HG03439 (cell line): Measurements from ENCODE around the gene CYB5R3.
"Not testable (repeated sequence)": the region's sequence is repeated elsewhere in the genome, so short reads cannot be mapped to it uniquely, and the experiment has no call there.

ENCODE experiments used
- ATAC-seq: cut with Tn5 transposase; IDR thresholded peaks from one replicate; pipeline ENCODE4 v1.9.1; 2021; ENCODE audit warnings: mild to moderate bottlenecking, moderate library complexity; ENCODE audit not compliant: unreplicated experiment

CYB5R3 gene

DNA sequence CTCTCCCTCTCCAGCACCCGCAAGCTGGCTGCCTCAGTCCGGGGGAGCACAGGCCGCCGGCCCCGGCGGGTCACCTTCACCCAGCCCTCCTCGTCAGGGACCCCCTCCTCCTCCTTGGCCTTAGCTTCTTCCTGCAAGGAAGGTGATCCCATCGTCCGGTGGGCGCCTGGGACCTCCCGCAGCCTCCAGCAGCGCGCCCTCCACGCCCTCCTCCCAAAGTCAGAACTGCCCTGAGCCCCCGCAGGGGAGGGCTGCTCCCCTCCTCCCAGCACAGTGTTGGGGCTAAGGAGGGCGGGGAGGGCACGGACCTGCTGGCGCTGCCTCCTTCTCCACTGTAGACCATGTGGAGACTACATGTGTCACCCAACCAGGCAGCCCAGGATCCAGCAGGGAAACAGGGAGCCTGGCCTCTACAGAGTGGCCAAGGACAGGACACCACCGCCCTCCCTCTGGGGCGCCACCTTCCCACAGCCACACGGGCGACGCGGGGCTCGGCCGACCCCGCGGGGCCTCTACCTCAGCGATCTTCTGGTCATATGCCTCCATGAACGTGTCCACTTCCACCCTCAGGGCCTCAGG is 73.1 kb downstream of the CYB5R3 start:
- not testable (repeated sequence) for ATAC-seq

DNA sequence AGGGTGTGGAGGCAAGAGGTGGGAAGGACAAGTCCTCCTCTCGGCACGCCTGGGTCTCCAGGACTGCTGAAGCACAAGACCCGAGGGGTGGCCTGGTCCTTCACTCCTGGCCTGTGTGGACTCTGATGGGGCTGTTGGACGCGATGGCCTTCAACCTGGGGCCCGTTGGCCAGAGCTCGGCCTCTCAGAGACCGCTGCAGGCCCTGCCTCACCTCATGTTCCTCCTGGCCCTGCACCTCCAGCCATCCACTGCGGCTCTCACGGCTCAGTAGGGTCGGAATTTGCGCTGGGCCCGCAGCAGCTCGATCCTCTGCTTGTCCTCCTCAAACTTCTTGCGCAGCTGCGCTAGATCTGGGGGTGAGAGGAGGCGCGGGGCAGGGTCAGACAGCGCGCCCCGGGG is 74.7 kb downstream of the CYB5R3 start:
- not testable (repeated sequence) for ATAC-seq

DNA sequence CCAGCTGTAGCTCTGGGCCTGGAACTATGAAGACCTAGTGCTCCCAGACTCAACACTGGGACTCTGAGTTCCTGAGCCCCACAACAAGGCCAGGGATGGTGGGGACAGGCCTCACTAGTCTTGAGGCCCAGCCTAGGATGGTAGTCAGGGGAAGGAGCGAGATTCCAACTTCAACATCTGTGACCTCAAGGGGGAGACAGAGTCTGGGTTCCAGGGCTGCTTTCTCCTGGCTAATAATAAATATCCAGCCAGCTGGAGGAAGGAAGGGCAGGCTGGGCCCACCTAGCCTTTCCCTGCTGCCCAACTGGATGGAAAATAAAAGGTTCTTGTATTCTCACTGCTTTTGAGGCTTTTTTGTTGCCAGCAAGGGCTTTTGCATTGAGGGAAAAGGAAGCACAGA is 75.1 kb downstream of the CYB5R3 start:
- not testable (repeated sequence) for ATAC-seq

DNA sequence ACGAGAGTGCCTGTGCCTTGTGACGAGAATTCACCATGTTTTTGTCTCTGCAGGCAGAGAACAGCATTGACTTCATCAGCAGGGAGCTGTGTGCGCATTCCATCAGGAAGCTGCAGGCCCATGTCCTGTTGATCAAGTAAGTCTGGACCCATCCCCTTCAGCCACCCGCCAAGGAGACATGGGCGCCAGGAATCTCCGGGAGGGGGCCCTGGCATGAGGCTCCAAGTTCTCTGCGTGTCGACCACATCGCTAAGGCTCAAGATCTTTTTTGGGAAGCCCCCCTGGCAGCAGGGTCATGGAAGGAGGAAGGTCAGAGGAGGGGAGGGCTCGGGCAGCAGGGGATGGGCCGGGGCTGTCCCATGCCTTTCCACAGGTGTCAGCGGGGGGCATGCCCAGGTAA is 78.1 kb downstream of the CYB5R3 start:
- ATAC-seq: not testable (repeated sequence)

DNA sequence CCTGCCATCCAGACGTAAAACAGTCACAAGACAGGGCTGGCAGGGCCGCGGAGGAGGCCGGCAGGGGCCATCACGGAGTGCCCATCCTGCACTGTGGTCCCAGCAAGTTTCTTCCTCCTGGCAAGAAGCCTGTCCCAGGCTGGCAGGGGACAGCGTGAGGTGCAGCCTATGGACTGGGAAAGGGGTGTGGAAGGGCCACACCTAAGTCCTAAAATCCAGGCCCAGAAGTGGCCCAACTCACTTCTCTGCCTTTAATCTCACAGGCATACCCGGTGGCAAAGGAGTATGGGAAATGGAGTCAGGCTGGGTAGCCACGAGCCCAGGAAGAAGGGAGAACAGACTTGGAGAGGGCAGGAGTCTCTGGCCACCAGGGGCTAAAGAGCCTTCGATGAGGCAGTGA is 78.6 kb downstream of the CYB5R3 start:
- ATAC-seq: not testable (repeated sequence)

DNA sequence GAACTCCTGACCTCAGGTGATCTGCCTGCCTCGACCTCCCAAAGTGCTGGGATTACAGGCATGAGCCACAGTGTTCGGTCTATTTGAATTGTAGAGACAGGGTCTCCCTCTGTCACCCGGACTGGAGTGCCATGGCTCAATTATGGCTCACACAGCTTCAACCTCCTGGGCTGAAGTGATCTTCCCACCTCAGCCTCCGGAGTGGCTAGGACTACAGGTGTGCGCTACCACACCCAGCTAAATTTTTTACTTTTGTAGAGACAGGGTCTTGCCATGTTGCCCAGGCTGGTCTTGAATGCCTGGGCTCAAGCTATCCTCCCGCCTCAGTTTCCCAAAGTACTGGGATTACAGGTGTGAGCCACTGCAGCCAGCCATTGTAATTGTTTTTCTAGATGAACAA is 81.2 kb downstream of the CYB5R3 start:
- ATAC-seq: not testable (repeated sequence)
